ENCODE results near the gene ANKS1B.
A peak's percentile ranks its signal among the peaks of the same experiment; 100 is the strongest.
"Not testable (repeated sequence)": the region's sequence is repeated elsewhere in the genome, so short reads cannot be mapped to it uniquely, and the experiment has no call there.

Gene ANKS1B

GRCh38 chr12:98997899-98998298 lies 986.8 kb downstream of the ANKS1B start:
- no peak for DNase-seq

GRCh38 chr12:98990648-98991047 lies 994.1 kb downstream of the ANKS1B start:
- DNase-seq: no peak

- DNase-seq: no peak
Measured at GRCh38 chr12:98985156-98985555, 999.6 kb downstream of the ANKS1B start.

GRCh38 chr12:98983647-98984046 lies 1001.1 kb downstream of the ANKS1B start:
- DNase-seq: no peak

GRCh38 chr12:98980508-98980907 lies 1004.2 kb downstream of the ANKS1B start:
- no peak for DNase-seq

- DNase-seq: no peak
Measured at GRCh38 chr12:98977186-98977585, 1007.5 kb downstream of the ANKS1B start.

- DNase-seq: no peak
Measured at GRCh38 chr12:98974767-98975381, 1009.9 kb downstream of the ANKS1B start.

- no peak for DNase-seq
Measured at GRCh38 chr12:98973395-98973794, 1011.3 kb downstream of the ANKS1B start.

- no peak for DNase-seq
Measured at GRCh38 chr12:98970950-98971349, 1013.8 kb downstream of the ANKS1B start.

- no peak for DNase-seq
Measured at GRCh38 chr12:98970210-98970609, 1014.5 kb downstream of the ANKS1B start.

- no peak for DNase-seq
Measured at GRCh38 chr12:98968896-98969295, 1015.8 kb downstream of the ANKS1B start.

- not testable (repeated sequence) for DNase-seq
Measured at GRCh38 chr12:98957135-98957534, 1027.6 kb downstream of the ANKS1B start.

- DNase-seq: no peak
Measured at GRCh38 chr12:98955284-98955683, 1029.5 kb downstream of the ANKS1B start.

- no peak for DNase-seq
Measured at GRCh38 chr12:98954506-98954905, 1030.2 kb downstream of the ANKS1B start.

GRCh38 chr12:98951406-98951805 lies 1033.3 kb downstream of the ANKS1B start:
- DNase-seq: no peak

- DNase-seq: no peak
Measured at GRCh38 chr12:98948343-98948949, 1036.3 kb downstream of the ANKS1B start.

GRCh38 chr12:98945864-98946263 lies 1038.9 kb downstream of the ANKS1B start:
- DNase-seq: no peak

- DNase-seq: no peak
Measured at GRCh38 chr12:98939926-98940325, 1044.8 kb downstream of the ANKS1B start.

- DNase-seq: peak in 1 of 2 donors; percentile 4
Measured at GRCh38 chr12:98939350-98939749, 1045.4 kb downstream of the ANKS1B start.

GRCh38 chr12:98935847-98936246 lies 1048.9 kb downstream of the ANKS1B start:
- no peak for DNase-seq

GRCh38 chr12:98922871-98923270 lies 1061.9 kb downstream of the ANKS1B start:
- no peak for DNase-seq

- no peak for DNase-seq
Measured at GRCh38 chr12:98918176-98918863, 1066.4 kb downstream of the ANKS1B start.

- DNase-seq: no peak
Measured at GRCh38 chr12:98916106-98916505, 1068.6 kb downstream of the ANKS1B start.

- DNase-seq: no peak
Measured at GRCh38 chr12:98912401-98912974, 1072.2 kb downstream of the ANKS1B start.

Measured in inflammatory macrophage (primary cell).